Neural progenitor cell (in vitro differentiated cells): ENCODE measurements around the gene TGM6. TPM values are rescaled to one million over a fixed set of nuclear protein-coding genes. Genes with fewer than 3 reads are reported as not detected.

Source experiments
- DNase-seq: peaks from one replicate; pipeline ENCODE4 v3.0.0-alpha.2; 2016; ENCODE audit warnings: low spot score
- H2AFZ ChIP-seq: fragments of 200-600 bp; sonication (generic); replicated peaks from 2 replicates; pipeline ENCODE4 v1.6.1; 2016; ENCODE audit warnings: antibody characterized with exemption
- H3F3A ChIP-seq: fragments of 200-600 bp; sonication (generic); 2 replicates; pipeline ENCODE4 v1.6.1; 2016; ENCODE audit warnings: antibody characterized with exemption, low read depth
- H3K27ac ChIP-seq: fragments of 200-600 bp; sonication (generic); 2 replicates; pipeline ENCODE4 v1.5.1; 2016; ENCODE audit warnings: mild to moderate bottlenecking
- H3K27me3 ChIP-seq: fragments of 200-600 bp; sonication (generic); 2 replicates; pipeline ENCODE4 v1.6.1; 2016; ENCODE audit warnings: mild to moderate bottlenecking, moderate library complexity
- H3K36me3 ChIP-seq: fragments of 200-600 bp; sonication (generic); 2 replicates; pipeline ENCODE4 v1.5.1; 2016
- H3K4me1 ChIP-seq: fragments of 200-600 bp; sonication (generic); 2 replicates; pipeline ENCODE4 v1.6.1; 2016; ENCODE audit warnings: mixed run types
- H3K4me2 ChIP-seq: fragments of 200-600 bp; sonication (generic); 2 replicates; pipeline ENCODE4 v1.6.1; 2016
- H3K4me3 ChIP-seq: fragments of 200-600 bp; sonication (generic); 2 replicates; pipeline ENCODE4 v1.5.1; 2016
- H3K79me2 ChIP-seq: fragments of 200-600 bp; sonication (generic); 2 replicates; pipeline ENCODE4 v1.6.1; 2016; ENCODE audit warnings: low read depth
- H3K9ac ChIP-seq: fragments of 200-600 bp; sonication (generic); 2 replicates; pipeline ENCODE4 v1.6.1; 2016
- H3K9me3 ChIP-seq: fragments of 200-600 bp; sonication (generic); 2 replicates; pipeline ENCODE4 v1.5.1; 2016; ENCODE audit warnings: low read depth
- H4K20me1 ChIP-seq: fragments of 200-600 bp; sonication (generic); 2 replicates; pipeline ENCODE4 v1.6.1; 2016; ENCODE audit warnings: low read depth
- H3K27ac Mint-ChIP-seq: 3 replicates; pipeline ENCODE4 v1.8.0; 2021; ENCODE audit warnings: mixed read lengths
- H3K27me3 Mint-ChIP-seq: 2 replicates; pipeline ENCODE4 v1.8.0; 2022; ENCODE audit warnings: low read depth, mild to moderate bottlenecking, inconsistent platforms, moderate library complexity, mixed read lengths; ENCODE audit not compliant: insufficient read depth
- H3K36me3 Mint-ChIP-seq: 3 replicates; pipeline ENCODE4 v1.8.0; 2021; ENCODE audit warnings: mixed read lengths
- H3K4me1 Mint-ChIP-seq: 3 replicates; pipeline ENCODE4 v1.8.0; 2021; ENCODE audit warnings: mixed read lengths
- H3K4me3 Mint-ChIP-seq: 3 replicates; pipeline ENCODE4 v1.8.0; 2021; ENCODE audit warnings: mild to moderate bottlenecking, moderate library complexity, mixed read lengths
- H3K9me3 Mint-ChIP-seq: 3 replicates; pipeline ENCODE4 v1.8.0; 2020; ENCODE audit warnings: mixed read lengths
- CTCF ChIP-seq: fragments of 200-600 bp; sonication (generic); IDR thresholded peaks from 2 replicates; pipeline ENCODE4 v1.5.1; 2017; ENCODE audit warnings: antibody characterized with exemption, mild to moderate bottlenecking
- EZH2 ChIP-seq: fragments of 200-600 bp; sonication (generic); IDR thresholded peaks from 2 replicates; pipeline ENCODE4 v1.6.1; 2017; ENCODE audit warnings: antibody characterized with exemption, mild to moderate bottlenecking, moderate library complexity
- EZH2phosphoT487 ChIP-seq: fragments of 200-600 bp; sonication (generic); IDR thresholded peaks from 2 replicates; pipeline ENCODE4 v1.6.1; 2017; ENCODE audit warnings: antibody characterized with exemption
- total RNA-seq: library from RNA; depleted of rRNA; stranded (reverse); fragments of >200 nt; gene quantifications from 2 replicates; pipeline ENCODE4 v1.2.3, GENCODE V29; 2015; ENCODE audit warnings: low replicate concordance

Gene TGM6
- total RNA-seq, 1 donor from 2014 or later: not detected

GRCh38 chr20:2390951-2391675, 10.4 kb downstream of the TGM6 start:
- TF ChIP-seq CTCF (no peak), EZH2 (no peak), EZH2phosphoT487 (no peak)
- Histone ChIP-seq H4K20me1 (no peaks in the 10 kb centered on the region), H3K4me1 (no peaks in the 10 kb centered on the region), H3K79me2 (no peaks in the 10 kb centered on the region), H3K27ac (no peak overlapping the region), H3K4me3 (no peak overlapping the region), H3K36me3 (no peaks in the 10 kb centered on the region), H3K4me2 (no peak overlapping the region), H3F3A (no peaks in the 10 kb centered on the region), H3K9me3 (no peaks in the 10 kb centered on the region), H3K27me3 (no peaks in the 10 kb centered on the region), H2AFZ (no peak overlapping the region), H3K9ac (no peak overlapping the region)
- Mint-ChIP-seq H3K4me3 (no peak overlapping the region), H3K27ac (no peak overlapping the region), H3K36me3 (no peaks in the 10 kb centered on the region), H3K4me1 (peaks cover 4% of the 10 kb centered on the region), H3K27me3 (peaks cover 4% of the 10 kb centered on the region), H3K9me3 (peaks cover 5% of the 10 kb centered on the region)
- no peak for DNase-seq

GRCh38 chr20:2394411-2395055, 13.8 kb downstream of the TGM6 start:
- H3K4me1 ChIP-seq: no peaks in the 10 kb centered on the region
- H4K20me1 ChIP-seq: no peaks in the 10 kb centered on the region
- no peak overlapping the region for H3K4me2 ChIP-seq
- no peaks in the 10 kb centered on the region for H3K79me2 ChIP-seq
- TF ChIP-seq EZH2: no peak
- no peak for TF ChIP-seq EZH2phosphoT487
- no peak for TF ChIP-seq CTCF
- peaks cover 4% of the 10 kb centered on the region for H3K4me1 Mint-ChIP-seq
- no peaks in the 10 kb centered on the region for H3K9me3 ChIP-seq
- H3K9ac ChIP-seq: no peak overlapping the region
- H3K27ac Mint-ChIP-seq: no peak overlapping the region
- no peak overlapping the region for H2AFZ ChIP-seq
- no peaks in the 10 kb centered on the region for H3K36me3 Mint-ChIP-seq
- peaks cover 4% of the 10 kb centered on the region for H3K9me3 Mint-ChIP-seq
- H3K4me3 Mint-ChIP-seq: no peak overlapping the region
- DNase-seq: no peak
- peaks cover 3% of the 10 kb centered on the region for H3K27me3 Mint-ChIP-seq
- no peaks in the 10 kb centered on the region for H3K27me3 ChIP-seq
- H3K4me3 ChIP-seq: no peak overlapping the region
- no peaks in the 10 kb centered on the region for H3K36me3 ChIP-seq
- no peak overlapping the region for H3K27ac ChIP-seq
- no peaks in the 10 kb centered on the region for H3F3A ChIP-seq

GRCh38 chr20:2395136-2395535, 14.4 kb downstream of the TGM6 start:
- DNase-seq: no peak
- Histone ChIP-seq H3K9me3 (no peaks in the 10 kb centered on the region), H3K36me3 (no peaks in the 10 kb centered on the region), H3F3A (no peaks in the 10 kb centered on the region), H3K4me3 (no peak overlapping the region), H3K27me3 (no peaks in the 10 kb centered on the region), H3K9ac (no peak overlapping the region), H2AFZ (no peak overlapping the region), H3K79me2 (no peaks in the 10 kb centered on the region), H3K4me2 (no peak overlapping the region), H4K20me1 (no peaks in the 10 kb centered on the region), H3K4me1 (no peaks in the 10 kb centered on the region), H3K27ac (no peak overlapping the region)
- H3K27ac Mint-ChIP-seq: no peak overlapping the region
- TF ChIP-seq EZH2: no peak
- no peak for TF ChIP-seq EZH2phosphoT487
- no peak for TF ChIP-seq CTCF
- H3K4me1 Mint-ChIP-seq: no peaks in the 10 kb centered on the region
- no peak overlapping the region for H3K4me3 Mint-ChIP-seq
- H3K36me3 Mint-ChIP-seq: no peaks in the 10 kb centered on the region
- peaks cover 4% of the 10 kb centered on the region for H3K9me3 Mint-ChIP-seq
- H3K27me3 Mint-ChIP-seq: peaks cover 3% of the 10 kb centered on the region
